ENCODE data around the gene LITAF. TPM values are rescaled to one million over a fixed set of nuclear protein-coding genes. Genes with fewer than 3 reads are reported as not detected.
"Not testable (repeated sequence)": the region's sequence is repeated elsewhere in the genome, so short reads cannot be mapped to it uniquely, and the experiment has no call there.

Gene LITAF
- total RNA-seq, 1 donor from 2014 or later = 40.5 TPM

DNA sequence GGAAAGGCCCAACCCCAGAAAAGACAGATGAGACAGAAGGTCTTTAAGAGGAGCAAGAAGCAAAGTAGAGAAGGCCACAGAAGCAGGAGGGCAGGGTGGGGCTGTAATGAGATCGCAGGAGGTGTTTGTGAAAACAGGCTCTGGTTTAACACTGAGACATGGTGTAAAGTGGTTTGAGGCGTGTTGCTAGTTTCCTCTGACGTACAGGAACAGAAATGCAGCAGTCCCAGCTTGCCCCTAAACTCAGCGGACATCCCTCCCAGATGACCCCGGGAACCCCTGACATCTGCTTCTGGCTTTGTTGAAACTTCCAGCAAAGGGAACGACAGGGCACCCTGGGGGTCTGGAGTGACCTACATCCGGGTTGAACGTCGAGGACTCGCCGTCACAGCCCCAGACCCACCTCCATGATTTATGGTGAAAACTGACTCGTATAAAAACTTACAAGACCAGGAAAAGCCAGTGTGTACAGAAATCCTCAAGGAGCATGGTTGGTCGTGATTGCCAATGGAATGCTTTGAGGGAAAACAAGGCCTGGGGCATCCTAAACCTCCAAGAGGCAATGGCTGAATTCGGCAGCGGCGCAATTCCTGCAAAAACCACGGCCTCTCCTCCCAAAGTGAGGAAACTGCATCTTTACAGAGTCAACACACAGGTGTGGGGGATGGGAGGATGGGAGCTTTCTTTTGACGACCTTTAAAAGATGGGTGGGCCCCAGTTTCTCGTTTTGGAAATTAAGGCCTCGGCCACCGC, 25.8 kb downstream of the LITAF start:
- no peak for DNase-seq (ENCODE audit: low spot score)
- intact Hi-C loops (cut with DNase I) = no loop called here

- DNase-seq (ENCODE audit: low spot score); intact Hi-C loops (cut with DNase I): not testable (repeated sequence)
Measured at GRCh38 chr16:11558308-11558823, 28.4 kb downstream of the LITAF start.

DNA sequence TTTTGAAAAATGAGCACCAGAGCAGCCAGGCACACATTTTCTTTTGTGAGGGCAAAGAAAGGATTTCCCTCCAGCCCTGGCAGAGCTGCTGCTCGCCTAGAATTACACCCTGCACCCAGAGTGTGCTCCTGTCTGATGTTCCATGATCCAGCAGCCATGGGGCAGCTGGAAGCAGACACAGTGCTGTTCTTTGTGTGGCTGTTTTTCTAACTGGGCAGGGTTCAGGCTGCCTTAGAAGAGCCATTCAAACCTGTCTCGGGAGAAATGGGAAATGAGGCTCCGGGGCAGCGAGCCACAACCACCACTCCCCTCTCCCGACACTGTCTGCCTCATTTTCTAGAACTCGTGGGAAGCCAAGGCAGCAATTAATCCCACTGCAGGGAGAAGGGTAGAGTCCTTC, 28.9 kb downstream of the LITAF start:
- DNase-seq (ENCODE audit: low spot score) = no peak
- intact Hi-C loops (cut with DNase I) = no loop called here

DNA sequence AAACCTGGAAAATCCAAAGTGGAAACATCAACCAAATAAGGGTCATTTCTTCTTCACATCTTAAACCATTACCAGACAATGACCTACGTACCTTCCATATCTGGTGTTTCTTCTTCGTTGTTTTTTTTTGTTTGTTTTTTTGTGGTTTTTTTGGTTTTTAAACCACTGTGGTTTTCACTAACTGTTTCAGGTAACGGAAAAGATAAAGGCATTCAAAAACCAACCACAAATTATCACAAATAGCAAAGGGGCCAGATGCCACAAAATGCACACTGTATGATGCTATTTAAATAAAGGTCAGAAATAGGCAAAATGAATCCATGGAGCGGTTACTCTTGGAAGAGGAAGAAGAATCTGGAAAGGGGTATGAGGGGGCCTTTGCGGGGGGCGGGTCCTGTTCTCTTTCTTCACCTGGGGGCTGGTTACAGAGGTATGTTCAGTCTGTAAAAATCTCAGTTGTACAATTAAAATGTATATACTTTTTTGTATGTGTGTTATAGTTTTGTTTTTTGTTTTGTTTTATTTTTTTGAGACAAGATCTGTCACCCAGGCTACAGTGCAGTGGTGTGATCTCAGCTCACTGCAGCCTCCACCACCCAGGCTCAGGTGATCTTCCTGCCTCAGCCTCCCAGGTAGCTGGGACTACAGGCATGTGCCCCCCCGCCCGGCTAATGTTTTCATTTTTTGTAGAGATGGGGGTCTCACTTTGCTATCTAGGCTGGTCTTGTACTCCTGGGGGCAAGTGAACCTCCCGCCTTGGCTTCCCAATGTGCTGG, 29.6 kb downstream of the LITAF start:
- no peak for DNase-seq (ENCODE audit: low spot score)
- intact Hi-C loops (cut with DNase I) = no loop called here

- intact Hi-C loops (cut with DNase I) = no loop called here
- DNase-seq (ENCODE audit: low spot score) = no peak
Measured at GRCh38 chr16:11556214-11556819, 30.4 kb downstream of the LITAF start.

GRCh38 chr16:11554053-11554452, 32.7 kb downstream of the LITAF start:
- DNase-seq (ENCODE audit: low spot score) = no peak
- intact Hi-C loops (cut with DNase I) = no loop called here

GRCh38 chr16:11553371-11553770, 33.3 kb downstream of the LITAF start:
- DNase-seq (ENCODE audit: low spot score) = no peak
- intact Hi-C loops (cut with DNase I) = no loop called here

GRCh38 chr16:11552440-11552839, 34.3 kb downstream of the LITAF start:
- intact Hi-C loops (cut with DNase I) = no loop called here
- no peak for DNase-seq (ENCODE audit: low spot score)

- intact Hi-C loops (cut with DNase I) = no loop called here
- no peak for DNase-seq (ENCODE audit: low spot score)
Measured at GRCh38 chr16:11551842-11552241, 34.9 kb downstream of the LITAF start.

DNA sequence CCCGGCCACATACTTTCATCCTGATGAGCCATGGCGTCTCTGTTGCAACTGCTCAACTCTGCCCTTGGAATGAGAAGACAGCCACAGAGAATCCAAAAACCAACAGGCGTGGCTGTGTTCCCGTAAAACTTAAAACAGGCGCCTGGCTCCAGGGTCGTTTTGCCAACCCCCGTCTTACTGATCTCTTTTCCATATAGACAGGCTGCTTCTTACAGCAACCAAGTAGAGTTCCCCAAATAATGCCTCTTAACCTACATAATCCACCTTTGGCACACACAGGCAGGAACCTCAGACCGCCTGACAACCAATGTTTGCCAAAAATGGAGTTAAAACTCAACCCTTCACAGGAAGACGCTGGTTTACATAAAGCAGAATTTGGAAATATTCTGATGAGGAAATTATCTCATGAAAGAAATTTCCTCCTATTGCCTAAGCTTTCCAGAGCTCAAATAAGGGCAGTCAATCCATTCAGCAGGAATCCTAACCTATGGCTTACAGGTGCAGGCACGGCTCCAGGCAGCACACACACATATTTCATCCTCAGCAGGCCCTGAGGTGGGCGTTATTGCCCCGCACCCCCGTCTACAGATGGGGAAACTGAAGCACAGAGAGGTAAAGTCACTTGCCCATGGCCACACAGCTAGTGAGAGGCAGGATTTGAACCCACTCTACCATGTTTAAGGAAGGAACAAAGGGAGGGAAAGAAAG, 35.8 kb downstream of the LITAF start:
- intact Hi-C loops (cut with DNase I) = no loop called here
- no peak for DNase-seq (ENCODE audit: low spot score)

GRCh38 chr16:11547118-11547916, 39.4 kb downstream of the LITAF start:
- intact Hi-C loops (cut with DNase I) = no loop called here
- no peak for DNase-seq (ENCODE audit: low spot score)

- DNase-seq (ENCODE audit: low spot score) = no peak
- intact Hi-C loops (cut with DNase I) = no loop called here
Measured at GRCh38 chr16:11546608-11547061, 40.1 kb downstream of the LITAF start.

DNA sequence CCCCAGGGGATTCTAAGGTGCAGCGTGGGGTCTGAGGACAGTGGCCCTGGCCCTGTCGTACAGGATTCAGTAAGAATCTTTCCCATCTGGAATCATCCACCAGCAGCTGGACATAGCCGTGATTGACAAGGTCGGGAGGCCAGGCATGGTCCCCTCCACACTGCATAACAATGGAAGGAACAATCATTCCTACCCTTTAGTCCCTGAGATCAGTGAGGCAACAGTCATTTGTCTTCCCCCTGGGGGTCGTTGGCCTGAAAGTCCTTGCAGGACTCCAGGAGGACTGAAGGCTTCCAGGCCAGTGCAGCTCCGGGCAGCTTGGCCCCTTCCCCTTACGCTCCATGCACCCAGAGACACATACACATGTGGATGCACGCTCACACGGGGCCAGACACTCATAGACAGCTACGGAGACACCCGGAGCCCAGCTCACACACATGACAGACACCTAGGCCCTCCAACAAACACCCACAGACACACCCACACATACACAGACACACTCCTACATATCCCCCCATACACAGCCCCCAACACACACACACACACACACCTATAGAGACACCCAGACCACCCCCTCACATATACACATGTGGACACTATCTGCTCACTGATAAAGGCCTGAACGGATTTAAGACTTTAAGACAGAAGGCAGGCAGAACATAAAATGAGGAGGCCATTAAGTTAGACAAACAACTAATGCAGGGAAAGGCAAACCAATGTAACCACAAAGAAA, 42.9 kb downstream of the LITAF start:
- intact Hi-C loops (cut with DNase I) = no loop called here
- no peak for DNase-seq (ENCODE audit: low spot score)

DNA sequence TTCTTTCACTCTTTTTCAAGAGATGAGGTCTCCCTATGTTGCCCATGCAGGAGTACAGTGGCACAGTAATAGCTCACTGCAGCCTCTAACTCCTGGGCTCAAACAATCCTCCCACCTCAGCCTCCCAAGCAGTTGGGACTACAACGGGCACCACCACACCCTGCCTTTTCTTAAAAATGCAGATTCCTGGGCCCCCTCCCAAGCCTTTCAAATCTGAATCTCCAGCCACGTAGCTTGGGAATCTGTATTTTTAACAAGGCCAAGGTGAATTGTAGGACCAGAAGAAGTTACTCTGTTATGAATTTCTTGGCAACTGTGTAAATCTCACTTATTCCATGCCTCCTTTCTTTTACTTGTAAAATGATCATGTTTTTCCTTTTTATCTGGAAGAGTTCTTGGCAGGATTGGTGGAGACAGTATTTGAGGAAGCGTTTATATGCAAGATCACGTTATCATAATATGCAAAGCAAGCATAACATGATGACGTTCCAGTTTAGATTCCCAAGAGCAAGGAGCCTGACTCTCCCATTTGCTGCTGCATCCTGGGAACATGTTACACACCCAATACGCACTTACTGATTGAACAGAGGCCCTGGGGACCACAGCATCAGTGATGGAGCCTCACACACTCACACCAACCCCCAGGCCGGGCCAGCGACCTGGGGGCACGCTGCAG, 44.5 kb downstream of the LITAF start:
- intact Hi-C loops (cut with DNase I) = no loop called here
- no peak for DNase-seq (ENCODE audit: low spot score)

- no peak for DNase-seq (ENCODE audit: low spot score)
- intact Hi-C loops (cut with DNase I) = no loop called here
Measured at GRCh38 chr16:11539641-11540050, 47.1 kb downstream of the LITAF start.

- DNase-seq (ENCODE audit: low spot score) = no peak
- intact Hi-C loops (cut with DNase I) = no loop called here
Measured at GRCh38 chr16:11538880-11539279, 47.8 kb downstream of the LITAF start.

- no peak for DNase-seq (ENCODE audit: low spot score)
- intact Hi-C loops (cut with DNase I) = no loop called here
Measured at GRCh38 chr16:11536104-11536866, 50.4 kb downstream of the LITAF start.
